H9 (cell line): ENCODE data around the gene OGFOD3. TPM values are rescaled to one million over a fixed set of nuclear protein-coding genes. Genes with fewer than 3 reads are reported as not detected.

Experiments
- DNase-seq: peaks from one replicate; pipeline ENCODE4 v3.0.0-alpha.2; 2017
- H2AFZ ChIP-seq: one replicate; pipeline ENCODE4 v1.6.1; 2013; ENCODE audit warnings: mild to moderate bottlenecking, low read length, control low read depth, moderate library complexity
- H2AK5ac ChIP-seq: 2 replicates; pipeline ENCODE4 v1.6.1; 2013; ENCODE audit warnings: low read length, control low read depth, mixed read lengths; ENCODE audit not compliant: insufficient read length
- H2BK120ac ChIP-seq: one replicate; pipeline ENCODE4 v1.6.1; 2013; ENCODE audit warnings: low read depth, mild to moderate bottlenecking, low read length, control low read depth, inconsistent platforms; ENCODE audit not compliant: poor library complexity, severe bottlenecking
- H2BK12ac ChIP-seq: 2 replicates; pipeline ENCODE4 v1.6.1; 2013; ENCODE audit warnings: low read length, control low read depth, mixed read lengths, low read depth; ENCODE audit not compliant: insufficient read length
- H2BK15ac ChIP-seq: 2 replicates; pipeline ENCODE4 v1.6.1; 2013; ENCODE audit warnings: low read depth, low read length, control low read depth
- H2BK20ac ChIP-seq: one replicate; pipeline ENCODE4 v1.6.1; 2013; ENCODE audit warnings: low read depth, mild to moderate bottlenecking, low read length, control low read depth, inconsistent platforms; ENCODE audit not compliant: poor library complexity, severe bottlenecking
- H2BK5ac ChIP-seq: 2 replicates; pipeline ENCODE4 v1.6.1; 2013; ENCODE audit warnings: low read length, control low read depth, mixed read lengths; ENCODE audit not compliant: insufficient read length
- H3K14ac ChIP-seq: 2 replicates; pipeline ENCODE4 v1.6.1; 2013; ENCODE audit warnings: low read length, control low read depth; ENCODE audit not compliant: insufficient read depth
- H3K18ac ChIP-seq: 2 replicates; pipeline ENCODE4 v1.6.1; 2013; ENCODE audit warnings: low read depth, mild to moderate bottlenecking, mixed read lengths, low read length, control low read depth; ENCODE audit not compliant: insufficient read length
- H3K23ac ChIP-seq: 2 replicates; pipeline ENCODE4 v1.6.1; 2013; ENCODE audit warnings: low read length, control low read depth, mixed read lengths, low read depth; ENCODE audit not compliant: insufficient read length
- H3K23me2 ChIP-seq: 2 replicates; pipeline ENCODE4 v1.6.1; 2013; ENCODE audit warnings: low read depth, mild to moderate bottlenecking, mixed read lengths, low read length, control low read depth; ENCODE audit not compliant: insufficient read length, poor library complexity, severe bottlenecking
- H3K27ac ChIP-seq: 2 replicates; pipeline ENCODE4 v1.5.1; 2013; ENCODE audit warnings: low read length, control low read depth, mixed read lengths, low read depth; ENCODE audit not compliant: insufficient read length
- H3K27me3 ChIP-seq: 2 replicates; pipeline ENCODE4 v1.6.1; 2013; ENCODE audit warnings: low read length, control low read depth, inconsistent platforms; ENCODE audit not compliant: insufficient read depth
- H3K4ac ChIP-seq: 2 replicates; pipeline ENCODE4 v1.6.1; 2013; ENCODE audit warnings: low read depth, mild to moderate bottlenecking, control low read depth, inconsistent platforms, low read length, moderate library complexity
- H3K4me1 ChIP-seq: 2 replicates; pipeline ENCODE4 v1.6.1; 2013; ENCODE audit warnings: low read length, control low read depth, inconsistent platforms; ENCODE audit not compliant: insufficient read depth
- H3K4me2 ChIP-seq: 2 replicates; pipeline ENCODE4 v1.6.1; 2013; ENCODE audit warnings: low read length, control low read depth, mixed read lengths; ENCODE audit not compliant: insufficient read length, insufficient read depth
- H3K56ac ChIP-seq: 2 replicates; pipeline ENCODE4 v1.6.1; 2013; ENCODE audit warnings: low read depth, mild to moderate bottlenecking, mixed read lengths, low read length, control low read depth; ENCODE audit not compliant: insufficient read length
- H3K79me1 ChIP-seq: 2 replicates; pipeline ENCODE4 v1.6.1; 2013; ENCODE audit warnings: low read depth, mild to moderate bottlenecking, moderate library complexity, low read length, control low read depth, inconsistent platforms; ENCODE audit not compliant: insufficient read depth, poor library complexity, severe bottlenecking
- H3K79me2 ChIP-seq: 2 replicates; pipeline ENCODE4 v1.6.1; 2013; ENCODE audit warnings: low read length, control low read depth, inconsistent platforms; ENCODE audit not compliant: insufficient read depth
- H3K9ac ChIP-seq: 2 replicates; pipeline ENCODE4 v1.6.1; 2013; ENCODE audit warnings: low read length, control low read depth, mixed read lengths; ENCODE audit not compliant: insufficient read length; ENCODE audit errors: extremely low read depth
- H3K9me3 ChIP-seq: one replicate; pipeline ENCODE4 v1.6.1; 2013; ENCODE audit warnings: low read depth, low read length, inconsistent platforms; ENCODE audit not compliant: control insufficient read depth
- H3T11ph ChIP-seq: one replicate; pipeline ENCODE4 v1.6.1; 2013; ENCODE audit warnings: mild to moderate bottlenecking, low read length, control low read depth, inconsistent platforms
- H4K20me1 ChIP-seq: one replicate; pipeline ENCODE4 v1.6.1; 2013; ENCODE audit not compliant: control insufficient read depth, insufficient read length, insufficient read depth
- H4K5ac ChIP-seq: 2 replicates; pipeline ENCODE4 v1.6.1; 2013; ENCODE audit warnings: low read depth, mild to moderate bottlenecking, mixed read lengths, low read length, control low read depth; ENCODE audit not compliant: insufficient read length
- H4K8ac ChIP-seq: replicated peaks from 2 replicates; pipeline ENCODE4 v1.6.1; 2013; ENCODE audit warnings: low read length, control low read depth, mixed read lengths, low read depth; ENCODE audit not compliant: insufficient read length
- H4K91ac ChIP-seq: 2 replicates; pipeline ENCODE4 v1.6.1; 2013; ENCODE audit warnings: low read depth, mild to moderate bottlenecking, moderate library complexity, mixed read lengths, low read length, control low read depth; ENCODE audit not compliant: insufficient read length
- H3K27ac Mint-ChIP-seq, 3 experiments: 2 replicates in 2 of 3; 3 replicates in 1 of 3; pipeline ENCODE4 v1.8.0; 2020 to 2021; ENCODE audit warnings: mixed read lengths in 3 of 3, mild to moderate bottlenecking in 1 of 3, moderate library complexity in 1 of 3
- H3K27me3 Mint-ChIP-seq: 2 replicates; pipeline ENCODE4 v1.8.0; 2021; ENCODE audit warnings: low read depth, mild to moderate bottlenecking, moderate library complexity, mixed read lengths
- H3K36me3 Mint-ChIP-seq, 3 experiments: 2 replicates in 2 of 3; 3 replicates in 1 of 3; pipeline ENCODE4 v1.8.0; 2020 to 2021; ENCODE audit warnings: low read depth in 3 of 3, mixed read lengths in 3 of 3; ENCODE audit not compliant: insufficient read depth in 1 of 3
- H3K4me1 Mint-ChIP-seq, 2 experiments: 2 replicates each; pipeline ENCODE4 v1.8.0; 2020; ENCODE audit warnings: mixed read lengths in 2 of 2
- H3K4me3 Mint-ChIP-seq, 2 experiments: 2 replicates in 1 of 2; 3 replicates in 1 of 2; pipeline ENCODE4 v1.8.0; 2020 to 2021; ENCODE audit warnings: mild to moderate bottlenecking in 2 of 2, mixed read lengths in 2 of 2, moderate library complexity in 1 of 2
- H3K9me3 Mint-ChIP-seq, 2 experiments: 2 replicates in 1 of 2; 3 replicates in 1 of 2; pipeline ENCODE4 v1.8.0; 2020; ENCODE audit warnings: mild to moderate bottlenecking in 2 of 2, mixed read lengths in 2 of 2, moderate library complexity in 1 of 2
- WGBS: extraction: QIAGEN DNeasy Blood & Tissue Kit; methylation state at CpG from one replicate; pipeline ENCODE4 v1.1.7; 2013; ENCODE audit warnings: missing lambda C conversion rate, low lambda C conversion rate, mixed read lengths; ENCODE audit not compliant: insufficient read length; ENCODE audit errors: extremely low coverage; 5-methylcytosine and 5-hydroxymethylcytosine counted together
- total RNA-seq: library from RNA; stranded (reverse); gene quantifications from 2 replicates; pipeline ENCODE4 v1.2.1, GENCODE V29; 2021
- TF ChIP-seq, protein P1 (sequence below): fragments of 200-600 bp; sonication (generic); conservative IDR thresholded peaks from 3 replicates; pipeline ENCODE4 v1.8.0; 2021; ENCODE audit warnings: antibody characterized with exemption, mild to moderate bottlenecking

OGFOD3 gene
- total RNA-seq, 1 experiment from 2014 or later: 27.8 TPM

DNA sequence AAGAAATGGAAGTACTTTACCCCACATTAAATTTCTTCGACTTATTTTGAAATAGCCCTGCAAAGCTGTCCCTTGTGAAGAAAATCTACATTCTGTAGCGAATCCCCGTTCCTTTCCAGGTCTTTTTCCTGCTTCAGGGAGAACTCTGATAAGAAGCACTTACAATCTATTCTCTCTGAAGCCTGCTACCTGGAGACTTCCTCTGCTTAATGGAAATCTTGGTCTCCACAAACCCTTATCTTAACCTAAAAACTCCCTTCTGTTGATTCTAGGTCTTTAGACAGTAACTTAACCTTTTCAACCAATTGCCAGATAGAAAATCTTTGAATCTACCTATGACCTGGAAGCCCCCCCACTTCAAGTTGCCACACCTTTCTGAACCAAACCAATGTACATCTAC lies 33.8 kb upstream of the OGFOD3 start:
- no CpG with 5 or more reads among the region's 3 CpGs for WGBS

More for the DNA sequence above, 33.8 kb upstream of the OGFOD3 start:
- Histone ChIP-seq H3K27me3 (no peaks in the 10 kb centered on the region), H3K56ac (no peak overlapping the region), H2AK5ac (no peak overlapping the region), H2BK20ac (no peak overlapping the region), H2BK120ac (no peak overlapping the region), H3T11ph (no peak overlapping the region), H3K23me2 (no peaks in the 10 kb centered on the region), H2BK12ac (no peak overlapping the region), H2BK15ac (no peak overlapping the region), H3K27ac (no peak overlapping the region), H3K9ac (no peak overlapping the region), H3K4ac (no peak overlapping the region), H3K79me1 (no peaks in the 10 kb centered on the region), H3K4me2 (no peak overlapping the region), H4K91ac (no peak overlapping the region), H3K14ac (no peak overlapping the region), H3K4me1 (no peaks in the 10 kb centered on the region; the same call in 1 of the 2 replicates), H2BK5ac (no peak overlapping the region), H3K79me2 (no peaks in the 10 kb centered on the region), H3K23ac (no peak overlapping the region), H3K18ac (no peak overlapping the region), H4K20me1 (no peaks in the 10 kb centered on the region), H3K9me3 (no peaks in the 10 kb centered on the region), H4K8ac (no peak overlapping the region), H4K5ac (no peak overlapping the region), H2AFZ (no peak overlapping the region)
- H3K9me3 Mint-ChIP-seq: peaks cover 24 to 40% of the 10 kb centered on the region in 2 experiments
- H3K27ac Mint-ChIP-seq: no peak overlapping the region
- H3K36me3 Mint-ChIP-seq: peaks cover 7 to 24% (median 21%) of the 10 kb centered on the region in 3 experiments
- no peak for DNase-seq
- TF ChIP-seq, protein P1, sequence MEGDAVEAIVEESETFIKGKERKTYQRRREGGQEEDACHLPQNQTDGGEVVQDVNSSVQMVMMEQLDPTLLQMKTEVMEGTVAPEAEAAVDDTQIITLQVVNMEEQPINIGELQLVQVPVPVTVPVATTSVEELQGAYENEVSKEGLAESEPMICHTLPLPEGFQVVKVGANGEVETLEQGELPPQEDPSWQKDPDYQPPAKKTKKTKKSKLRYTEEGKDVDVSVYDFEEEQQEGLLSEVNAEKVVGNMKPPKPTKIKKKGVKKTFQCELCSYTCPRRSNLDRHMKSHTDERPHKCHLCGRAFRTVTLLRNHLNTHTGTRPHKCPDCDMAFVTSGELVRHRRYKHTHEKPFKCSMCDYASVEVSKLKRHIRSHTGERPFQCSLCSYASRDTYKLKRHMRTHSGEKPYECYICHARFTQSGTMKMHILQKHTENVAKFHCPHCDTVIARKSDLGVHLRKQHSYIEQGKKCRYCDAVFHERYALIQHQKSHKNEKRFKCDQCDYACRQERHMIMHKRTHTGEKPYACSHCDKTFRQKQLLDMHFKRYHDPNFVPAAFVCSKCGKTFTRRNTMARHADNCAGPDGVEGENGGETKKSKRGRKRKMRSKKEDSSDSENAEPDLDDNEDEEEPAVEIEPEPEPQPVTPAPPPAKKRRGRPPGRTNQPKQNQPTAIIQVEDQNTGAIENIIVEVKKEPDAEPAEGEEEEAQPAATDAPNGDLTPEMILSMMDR: no peak
- peaks cover 6 to 15% of the 10 kb centered on the region in 2 experiments for H3K4me1 Mint-ChIP-seq
- H3K27me3 Mint-ChIP-seq: peaks cover 16% of the 10 kb centered on the region
- no peak overlapping the region; a peak in 1 of 5 replicates for H3K4me3 Mint-ChIP-seq
